Endothelial cell of umbilical vein (primary cell): Measurements from ENCODE around the gene FGF22. TPM values are rescaled to one million over a fixed set of nuclear protein-coding genes. Genes with fewer than 3 reads are reported as not detected.
"Not testable (repeated sequence)": the region's sequence is repeated elsewhere in the genome, so short reads cannot be mapped to it uniquely, and the experiment has no call there.

Experiments used
- BruUV-seq: library from RNA; stranded (reverse); fragments of 400-500 nt; replicated peaks from 2 replicates; lab custom pipeline; 2021; lab: Mats Ljungman, UMichigan
- CTCF ChIA-PET: fragments of 300-600, 350-600 bp; sonication (Branson Sonifier 250); formaldehyde crosslinking; loops from one replicate; lab custom pipeline; 2021; ENCODE audit warnings: antibody characterized with exemption, inconsistent platforms; lab: Charles Lee
- POLR2A ChIA-PET: fragments of 300-600, 350-600 bp; sonication (Branson Sonifier 250); formaldehyde crosslinking; loops from one replicate; lab custom pipeline; 2021; ENCODE audit warnings: antibody characterized with exemption, inconsistent platforms; lab: Charles Lee
- DNase-seq: peaks from one replicate; pipeline ENCODE4 v3.0.0-alpha.2; 2011; ENCODE audit warnings: low read depth, low spot score
- FAIRE-seq: peaks from 2 replicates; lab custom pipeline; 2011; peaks lifted over from hg19 to GRCh38; lab: Jason Lieb, UNC
- H2AFZ ChIP-seq: 2 replicates; pipeline ENCODE4 v1.6.0; 2012; ENCODE audit warnings: low read depth, low read length, control low read depth, inconsistent platforms
- H3K27ac ChIP-seq: 2 replicates; pipeline ENCODE4 v1.5.1; 2011; ENCODE audit warnings: low read depth, mild to moderate bottlenecking, control low read depth, low read length, moderate library complexity; ENCODE audit not compliant: insufficient read depth
- H3K27me3 ChIP-seq, 2 experiments: 2 replicates each; pipeline versions ENCODE4 v1.6.0 to v1.6.1; 2011; ENCODE audit warnings: low read length in 2 of 2, mixed read lengths in 1 of 2; ENCODE audit not compliant: control insufficient read depth in 2 of 2, insufficient read depth in 2 of 2
- H3K36me3 ChIP-seq, 2 experiments: 2 replicates in 1 of 2; 3 replicates in 1 of 2; pipeline ENCODE4 v1.5.1; 2011; ENCODE audit warnings: low read length in 2 of 2, mild to moderate bottlenecking in 1 of 2, moderate library complexity in 1 of 2; ENCODE audit not compliant: control insufficient read depth in 2 of 2, insufficient read depth in 2 of 2; ENCODE audit errors: extremely low read depth in 1 of 2
- H3K4me1 ChIP-seq: 3 replicates; pipeline ENCODE4 v1.5.1; 2011; ENCODE audit warnings: mild to moderate bottlenecking, low read length; ENCODE audit not compliant: control insufficient read depth, insufficient read depth; ENCODE audit errors: extremely low read depth
- H3K4me2 ChIP-seq: 2 replicates; pipeline ENCODE4 v1.6.1; 2011; ENCODE audit warnings: low read length, control low read depth, mixed read lengths; ENCODE audit not compliant: insufficient read depth
- H3K4me3 ChIP-seq, 3 experiments: fragments of 200-600 bp in 1 of 3; sonication (generic), shearing (Covaris generic) in 1 of 3; replicated peaks in 1 of 3; 2 replicates each; pipeline ENCODE4 v1.5.1; 2011 to 2016; ENCODE audit warnings: control low read depth in 3 of 3, low read length in 3 of 3, mild to moderate bottlenecking in 2 of 3, inconsistent platforms in 1 of 3, low read depth in 1 of 3, moderate library complexity in 1 of 3; ENCODE audit not compliant: insufficient read depth in 1 of 3
- H3K79me2 ChIP-seq: 2 replicates; pipeline ENCODE4 v1.6.0; 2012; ENCODE audit warnings: low read length, inconsistent platforms; ENCODE audit not compliant: control insufficient read depth, insufficient read depth
- H3K9ac ChIP-seq: replicated peaks from 2 replicates; pipeline ENCODE3; 2011; ENCODE audit warnings: low read length, control low read depth; ENCODE audit not compliant: insufficient read depth; ENCODE audit errors: extremely low read depth
- H3K9me1 ChIP-seq: replicated peaks from 3 replicates; pipeline ENCODE4 v1.6.0; 2011; ENCODE audit warnings: mild to moderate bottlenecking, low read length; ENCODE audit not compliant: control insufficient read depth, insufficient read depth; ENCODE audit errors: extremely low read depth
- H3K9me3 ChIP-seq: replicated peaks from 2 replicates; pipeline ENCODE4 v1.5.1; 2012; ENCODE audit warnings: low read length, inconsistent platforms; ENCODE audit not compliant: control insufficient read depth, insufficient read depth
- H4K20me1 ChIP-seq: replicated peaks from 2 replicates; pipeline ENCODE3; 2011; ENCODE audit warnings: mild to moderate bottlenecking, low read length; ENCODE audit not compliant: control insufficient read depth, insufficient read depth; ENCODE audit errors: extremely low read depth
- GATA2 ChIP-seq: IDR thresholded peaks from 2 replicates; pipeline ENCODE4 v1.7.0; 2011; ENCODE audit warnings: low read depth, mild to moderate bottlenecking, moderate library complexity, mixed read lengths, low read length; ENCODE audit not compliant: insufficient read length, insufficient read depth
- JUN ChIP-seq: IDR thresholded peaks from 2 replicates; pipeline ENCODE4 v1.6.1; 2011; ENCODE audit warnings: borderline replicate concordance, low read depth; ENCODE audit not compliant: insufficient read length, insufficient read depth
- MYC ChIP-seq: IDR thresholded peaks from one replicate; pipeline ENCODE4 v1.6.1; 2011; ENCODE audit warnings: mild to moderate bottlenecking, low read depth, low read length
- POLR2AphosphoS5 ChIP-seq: IDR thresholded peaks from 2 replicates; pipeline ENCODE4 v1.6.1; 2012; ENCODE audit warnings: low read depth, mild to moderate bottlenecking, control low read depth, low read length, moderate library complexity; ENCODE audit not compliant: insufficient read depth
- dilution Hi-C: fragments of 300-500 bp; cut with MboI; formaldehyde crosslinking; loops from one replicate; pipeline ENCODE4 v1.15.0; 2019; ENCODE audit warnings: low sequenced_read_pairs; ENCODE audit not compliant: extremely low pct_ligation_motif_present
- intact Hi-C: fragments of 100-400 bp; cut with micrococcal nuclease; formaldehyde crosslinking; loops from one replicate; pipeline ENCODE4 v1.10.0; 2022
- polyA plus RNA-seq, 4 experiments: library from polyadenylated mRNA; depleted of rRNA in 3 of 4; stranded (reverse) in 3 of 4; unstranded in 1 of 4; fragments of >200 nt; gene quantifications; 2 replicates each; pipeline versions ENCODE4 v1.2.1 to v1.2.3, GENCODE V29; 2011 to 2012; ENCODE audit warnings: missing spikeins in 1 of 4
- total RNA-seq: library from RNA; stranded (reverse); gene quantifications from 2 replicates; pipeline ENCODE4 v1.2.3, GENCODE V29; 2021
- TF ChIP-seq, protein P1 (sequence below): IDR thresholded peaks from 2 replicates; pipeline ENCODE4 v1.6.1; 2011; ENCODE audit not compliant: insufficient read depth, insufficient read length
- TF ChIP-seq, protein P2 (sequence below), 2 donors: IDR thresholded peaks; 1 replicate in 1 of 2; 2 replicates in 1 of 2; pipeline ENCODE4 v1.5.1; 2011; ENCODE audit warnings: low read length in 2 of 2, mild to moderate bottlenecking in 2 of 2, moderate library complexity in 2 of 2, control low read depth in 1 of 2, inconsistent platforms in 1 of 2, low read depth in 1 of 2; ENCODE audit not compliant: insufficient read depth in 1 of 2; ENCODE audit errors: extremely low read depth in 1 of 2

Gene FGF22
- total and polyA plus RNA-seq, 2 donors (not counting 3 experiments of a cell fraction or from before 2014, with no cell fraction given): 0.07 TPM; not detected in 1

DNA sequence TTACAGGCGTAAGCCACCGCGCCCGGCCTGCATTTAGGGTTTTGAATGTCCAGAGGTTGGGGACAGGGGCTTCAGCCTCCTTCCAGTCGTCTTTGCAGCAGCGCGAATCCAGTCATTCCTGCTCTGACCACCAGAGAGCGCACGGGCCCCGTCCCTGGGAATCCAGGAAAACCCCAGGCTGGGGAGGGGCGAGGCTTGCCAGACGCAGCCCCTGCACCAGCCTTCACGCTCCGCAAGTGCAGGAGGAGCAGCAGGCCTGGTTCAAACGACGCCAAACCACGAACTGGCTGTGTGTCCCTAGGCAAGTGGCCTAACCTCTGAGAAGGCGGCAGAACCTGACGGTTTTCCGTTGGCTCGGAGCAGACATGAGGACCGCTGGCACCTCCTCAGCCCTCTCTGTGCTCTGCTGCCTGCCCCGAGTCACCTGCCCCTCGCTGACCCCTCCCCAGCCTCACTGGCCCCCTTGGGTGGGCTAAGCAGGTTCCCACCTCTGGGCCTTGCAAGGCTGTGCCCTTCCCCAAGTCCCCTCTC lies 25.3 kb downstream of the FGF22 start:
- ChIA-PET CTCF (interaction anchor here (1.0 to 3.8 kb wide), 3 partner anchors 67 to 72 kb away, joined by 4 to 49 read pairs (median 7); no protein-coding TSS in a partner anchor), POLR2A (no interaction called here)
- no peaks in the 10 kb centered on the region for H3K9me3 ChIP-seq
- H3K9ac ChIP-seq: no peak overlapping the region
- intact Hi-C loops (loop anchor here (1.0 kb wide), 1 partner anchor 69 kb away; no protein-coding TSS in a partner anchor), dilution Hi-C loops (no loop called here)
- no peaks in the 10 kb centered on the region for H3K27me3 ChIP-seq
- DNase-seq: peak; percentile 83
- no peaks in the 10 kb centered on the region for H3K36me3 ChIP-seq
- no TSS peak for BruUV-seq
- H3K9me1 ChIP-seq: no peaks in the 10 kb centered on the region
- H3K4me1 ChIP-seq: peaks cover 19% of the 10 kb centered on the region
- no peak overlapping the region for H3K4me2 ChIP-seq
- no peak overlapping the region for H3K27ac ChIP-seq
- H2AFZ ChIP-seq: peak overlapping the region; percentile 95
- no peak for TF ChIP-seq MYC
- TF ChIP-seq, protein P1, sequence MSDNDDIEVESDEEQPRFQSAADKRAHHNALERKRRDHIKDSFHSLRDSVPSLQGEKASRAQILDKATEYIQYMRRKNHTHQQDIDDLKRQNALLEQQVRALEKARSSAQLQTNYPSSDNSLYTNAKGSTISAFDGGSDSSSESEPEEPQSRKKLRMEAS: peak; percentile 36
- TF ChIP-seq JUN: no peak
- no peak for TF ChIP-seq GATA2
- no peak for TF ChIP-seq POLR2AphosphoS5
- TF ChIP-seq, protein P2, sequence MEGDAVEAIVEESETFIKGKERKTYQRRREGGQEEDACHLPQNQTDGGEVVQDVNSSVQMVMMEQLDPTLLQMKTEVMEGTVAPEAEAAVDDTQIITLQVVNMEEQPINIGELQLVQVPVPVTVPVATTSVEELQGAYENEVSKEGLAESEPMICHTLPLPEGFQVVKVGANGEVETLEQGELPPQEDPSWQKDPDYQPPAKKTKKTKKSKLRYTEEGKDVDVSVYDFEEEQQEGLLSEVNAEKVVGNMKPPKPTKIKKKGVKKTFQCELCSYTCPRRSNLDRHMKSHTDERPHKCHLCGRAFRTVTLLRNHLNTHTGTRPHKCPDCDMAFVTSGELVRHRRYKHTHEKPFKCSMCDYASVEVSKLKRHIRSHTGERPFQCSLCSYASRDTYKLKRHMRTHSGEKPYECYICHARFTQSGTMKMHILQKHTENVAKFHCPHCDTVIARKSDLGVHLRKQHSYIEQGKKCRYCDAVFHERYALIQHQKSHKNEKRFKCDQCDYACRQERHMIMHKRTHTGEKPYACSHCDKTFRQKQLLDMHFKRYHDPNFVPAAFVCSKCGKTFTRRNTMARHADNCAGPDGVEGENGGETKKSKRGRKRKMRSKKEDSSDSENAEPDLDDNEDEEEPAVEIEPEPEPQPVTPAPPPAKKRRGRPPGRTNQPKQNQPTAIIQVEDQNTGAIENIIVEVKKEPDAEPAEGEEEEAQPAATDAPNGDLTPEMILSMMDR (IDR thresholded peaks at IDR 0.05; ENCODE audit: extremely low read depth in 1 of 2, insufficient read depth in 1 of 2, low read depth in 1 of 2, low read length in 2 of 2): peak; percentile 78 to 93
- peaks cover 30% of the 10 kb centered on the region for H3K79me2 ChIP-seq
- H4K20me1 ChIP-seq: no peaks in the 10 kb centered on the region
- H3K4me3 ChIP-seq: no peak overlapping the region
- FAIRE-seq: peak; percentile 88

DNA sequence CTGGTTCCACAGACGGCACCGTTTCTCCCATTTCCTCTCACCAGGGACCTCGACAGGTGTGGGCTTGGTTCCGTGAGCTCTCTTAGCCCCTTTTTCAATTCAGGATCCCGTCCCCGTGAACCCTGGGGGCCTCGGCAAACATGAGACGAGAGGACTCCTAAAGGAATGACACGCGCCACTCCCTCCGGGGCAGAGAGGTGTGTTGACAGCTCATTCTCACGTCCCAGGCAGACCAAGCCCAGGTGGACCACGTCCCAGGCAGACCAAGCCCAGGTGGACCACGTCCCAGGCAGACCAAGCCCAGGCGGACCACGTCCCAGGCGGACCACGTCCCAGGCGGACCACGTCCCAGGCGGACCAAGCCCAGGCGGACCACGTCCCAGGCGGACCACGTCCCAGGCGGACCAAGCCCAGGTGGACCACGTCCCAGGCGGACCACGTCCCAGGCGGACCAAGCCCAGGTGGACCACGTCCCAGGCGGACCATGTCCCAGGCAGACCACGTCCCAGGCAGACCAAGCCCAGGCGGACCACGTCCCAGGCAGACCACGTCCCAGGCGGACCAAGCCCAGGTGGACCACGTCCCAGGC lies 27.4 kb downstream of the FGF22 start:
- H3K4me1 ChIP-seq, BruUV-seq, FAIRE-seq, POLR2A ChIA-PET, H3K9me3 ChIP-seq, H3K27me3 ChIP-seq, H3K4me2 ChIP-seq, H3K9ac ChIP-seq, H4K20me1 ChIP-seq, dilution Hi-C loops, intact Hi-C loops, H3K4me3 ChIP-seq, H3K36me3 ChIP-seq, DNase-seq, H3K9me1 ChIP-seq, H2AFZ ChIP-seq, H3K79me2 ChIP-seq, H3K27ac ChIP-seq: not testable (repeated sequence)
- CTCF ChIA-PET: interaction anchor here (0.7 to 3.8 kb wide), 3 partner anchors 10 to 67 kb away, joined by 3 to 49 read pairs (median 7); partner anchors contain the start of gene FSTL3
